Liver (tissue), 9 donors: ENCODE results near the gene EPS8. TPM values are rescaled to one million over a fixed set of nuclear protein-coding genes. Genes with fewer than 3 reads are reported as not detected.

ENCODE experiments used
- DNase-seq: peaks from one replicate; pipeline ENCODE4 v3.0.0-alpha.2; 2017; ENCODE audit warnings: low spot score
- H3K27ac ChIP-seq, 2 donors: one replicate each; pipeline ENCODE4 v1.7.0; 2013; ENCODE audit warnings: inconsistent platforms in 2 of 2, low read length in 2 of 2, control low read depth in 1 of 2, low read depth in 1 of 2, mild to moderate bottlenecking in 1 of 2
- H3K27me3 ChIP-seq, 4 donors: one replicate each; pipeline versions ENCODE4 v1.6.1 to v1.7.0; 2013; ENCODE audit warnings: low read length in 3 of 4, inconsistent platforms in 1 of 4, mild to moderate bottlenecking in 1 of 4, moderate library complexity in 1 of 4; ENCODE audit not compliant: control insufficient read depth in 4 of 4, insufficient read depth in 4 of 4
- H3K36me3 ChIP-seq, 4 donors: one replicate each; pipeline versions ENCODE4 v1.6.1 to v1.7.0; 2013; ENCODE audit warnings: low read length in 3 of 4, mild to moderate bottlenecking in 3 of 4, low read depth in 1 of 4, moderate library complexity in 1 of 4; ENCODE audit not compliant: control insufficient read depth in 4 of 4, insufficient read depth in 3 of 4
- H3K4me1 ChIP-seq, 4 donors: one replicate each; pipeline versions ENCODE4 v1.6.1 to v1.7.0; 2013; ENCODE audit warnings: low read length in 3 of 4, mild to moderate bottlenecking in 3 of 4, moderate library complexity in 1 of 4; ENCODE audit not compliant: control insufficient read depth in 4 of 4, insufficient read depth in 4 of 4
- H3K4me3 ChIP-seq, 3 donors: one replicate each; pipeline versions ENCODE4 v1.6.1 to v1.7.0; 2013; ENCODE audit warnings: low read length in 3 of 3, control low read depth in 1 of 3, low read depth in 1 of 3, mild to moderate bottlenecking in 1 of 3
- H3K9ac ChIP-seq, 2 donors: one replicate each; pipeline ENCODE4 v1.7.0; 2013; ENCODE audit warnings: low read length in 2 of 2, mild to moderate bottlenecking in 2 of 2, moderate library complexity in 2 of 2, control low read depth in 1 of 2, low read depth in 1 of 2
- H3K9me3 ChIP-seq, 4 donors: one replicate each; pipeline versions ENCODE4 v1.6.1 to v1.7.0; 2013; ENCODE audit warnings: low read length in 3 of 4; ENCODE audit not compliant: control insufficient read depth in 4 of 4
- ATF3 ChIP-seq: IDR thresholded peaks from 2 replicates; pipeline ENCODE4 v1.6.1; 2016; ENCODE audit warnings: antibody characterized with exemption
- CTCF ChIP-seq: fragments of 150-350 bp; IDR thresholded peaks from 2 replicates; pipeline ENCODE4 v1.5.1; 2017; ENCODE audit warnings: improper control_type of control experiment, low read depth, low read length; ENCODE audit not compliant: missing input control
- FOXA1 ChIP-seq: IDR thresholded peaks from 2 replicates; pipeline ENCODE4 v1.6.1; 2016; ENCODE audit warnings: antibody characterized with exemption
- FOXA2 ChIP-seq: IDR thresholded peaks from 2 replicates; pipeline ENCODE4 v1.6.1; 2016; ENCODE audit warnings: antibody characterized with exemption
- GABPA ChIP-seq, 2 donors: IDR thresholded peaks in 1 of 2; conservative IDR thresholded peaks in 1 of 2; 2 replicates each; pipeline ENCODE4 v1.6.1; 2016; ENCODE audit warnings: antibody characterized with exemption in 2 of 2, mild to moderate bottlenecking in 1 of 2, moderate library complexity in 1 of 2
- HNF4A ChIP-seq, 2 donors: conservative IDR thresholded peaks; 2 replicates each; pipeline ENCODE4 v1.6.1; 2016; ENCODE audit warnings: antibody characterized with exemption in 2 of 2, mild to moderate bottlenecking in 2 of 2
- HNF4G ChIP-seq: IDR thresholded peaks from 2 replicates; pipeline ENCODE4 v1.6.1; 2016; ENCODE audit warnings: antibody characterized with exemption
- MAX ChIP-seq: IDR thresholded peaks from 2 replicates; pipeline ENCODE4 v1.6.1; 2016; ENCODE audit warnings: antibody characterized with exemption
- NR2F2 ChIP-seq: IDR thresholded peaks from 2 replicates; pipeline ENCODE4 v1.6.1; 2016; ENCODE audit warnings: antibody characterized with exemption
- RAD21 ChIP-seq, 2 donors: IDR thresholded peaks; 2 replicates each; pipeline ENCODE4 v1.6.1; 2016; ENCODE audit warnings: antibody characterized with exemption in 2 of 2, mild to moderate bottlenecking in 2 of 2
- RXRA ChIP-seq, 2 donors: IDR thresholded peaks; 2 replicates each; pipeline ENCODE4 v1.6.1; 2017 to 2018; ENCODE audit warnings: antibody characterized with exemption in 2 of 2, mild to moderate bottlenecking in 1 of 2
- SP1 ChIP-seq: IDR thresholded peaks from 2 replicates; pipeline ENCODE4 v1.6.1; 2018; ENCODE audit warnings: antibody characterized with exemption, mild to moderate bottlenecking
- YY1 ChIP-seq: IDR thresholded peaks from 2 replicates; pipeline ENCODE4 v1.6.1; 2016; ENCODE audit warnings: antibody characterized with exemption, mild to moderate bottlenecking
- ZBTB33 ChIP-seq: IDR thresholded peaks from 2 replicates; pipeline ENCODE4 v1.6.1; 2016; ENCODE audit warnings: antibody characterized with exemption
- WGBS: extraction: QIAGEN DNeasy Blood & Tissue Kit; methylation state at CpG from one replicate; pipeline ENCODE4 v1.1.7; 2013; 5-methylcytosine and 5-hydroxymethylcytosine counted together
- polyA plus RNA-seq, 2 donors: library from polyadenylated mRNA; stranded (reverse) in 1 of 2; unstranded in 1 of 2; fragments of 200-250 nt in 1 of 2; fragments of >200 nt in 1 of 2; fragmentation: Nextera tagmentation in 1 of 2; extraction: Ambion mirVana in 1 of 2; gene quantifications; one replicate each; pipeline versions ENCODE4 v1.2.1 to v1.2.3, GENCODE V29; 2013 to 2015
- total RNA-seq, 2 donors: library from RNA; depleted of rRNA; stranded (reverse); fragments of >200 nt; gene quantifications; one replicate each; pipeline ENCODE4 v1.2.3, GENCODE V29; 2014
- donor health status: healthy.
- donor health status: healthy.
- donor health status: healthy.
- donor health status: healthy.
- donor health status: healthy.

Gene EPS8
- total and polyA plus RNA-seq, 4 donors: 13.7 to 40.2 (median 15.0) TPM

GRCh38 chr12:15597125-15597830 lies 191.9 kb downstream of the EPS8 start:
- Histone ChIP-seq H3K36me3 (no peaks in the 10 kb centered on the region), H3K27ac (no peak overlapping the region), H3K27me3 (no peaks in the 10 kb centered on the region), H3K9ac (no peak overlapping the region), H3K9me3 (no peaks in the 10 kb centered on the region), H3K4me1 (no peaks in the 10 kb centered on the region), H3K4me3 (no peak overlapping the region)
- no peak for TF ChIP-seq RXRA (IDR thresholded peaks at IDR 0.05)
- no peak for TF ChIP-seq NR2F2
- TF ChIP-seq RAD21 (IDR thresholded peaks at IDR 0.05): no peak
- TF ChIP-seq HNF4A (conservative IDR thresholded peaks at IDR 0.05): no peak
- TF ChIP-seq ZBTB33: no peak
- TF ChIP-seq HNF4G: no peak
- TF ChIP-seq FOXA2: no peak
- no peak for TF ChIP-seq YY1
- no peak for TF ChIP-seq FOXA1
- no peak for TF ChIP-seq SP1
- no peak for TF ChIP-seq GABPA (IDR thresholded peaks at IDR 0.05 in 1 of 2, conservative IDR thresholded peaks at IDR 0.05 in 1 of 2)
- no peak for TF ChIP-seq CTCF
- no peak for TF ChIP-seq ATF3
- no peak for TF ChIP-seq MAX
- DNase-seq: no peak
- 64% methylated on average over 5 of the region's 5 CpGs for WGBS

- no peaks in the 10 kb centered on the region for H3K9me3 ChIP-seq
- TF ChIP-seq NR2F2: peak; percentile 93
- no peak for TF ChIP-seq ZBTB33
- 69% methylated on average over 5 of the region's 5 CpGs for WGBS
- H3K27ac ChIP-seq: no peak overlapping the region
- no peak overlapping the region for H3K4me3 ChIP-seq
- no peak for DNase-seq
- H3K4me1 ChIP-seq: no peaks in the 10 kb centered on the region
- no peak overlapping the region for H3K9ac ChIP-seq
- no peaks in the 10 kb centered on the region for H3K27me3 ChIP-seq
- no peaks in the 10 kb centered on the region for H3K36me3 ChIP-seq
Observed at GRCh38 chr12:15596174-15596573, 193.0 kb downstream of the EPS8 start.
